ENCODE results near the gene HKDC1.
"Not testable (repeated sequence)": the region's sequence is repeated elsewhere in the genome, so short reads cannot be mapped to it uniquely, and the experiment has no call there.

- TF ChIP-seq POLR2A, CTCF (IDR thresholded peaks at IDR 0.05): not testable (repeated sequence)
Measured at GRCh38 chr10:69251417-69251816, 31.3 kb downstream of the HKDC1 start.

Data from vagina (tissue), 2 donors.